ENCODE data around the gene COLEC12.
"Not testable (repeated sequence)": the region's sequence is repeated elsewhere in the genome, so short reads cannot be mapped to it uniquely, and the experiment has no call there.

COLEC12 gene

DNA sequence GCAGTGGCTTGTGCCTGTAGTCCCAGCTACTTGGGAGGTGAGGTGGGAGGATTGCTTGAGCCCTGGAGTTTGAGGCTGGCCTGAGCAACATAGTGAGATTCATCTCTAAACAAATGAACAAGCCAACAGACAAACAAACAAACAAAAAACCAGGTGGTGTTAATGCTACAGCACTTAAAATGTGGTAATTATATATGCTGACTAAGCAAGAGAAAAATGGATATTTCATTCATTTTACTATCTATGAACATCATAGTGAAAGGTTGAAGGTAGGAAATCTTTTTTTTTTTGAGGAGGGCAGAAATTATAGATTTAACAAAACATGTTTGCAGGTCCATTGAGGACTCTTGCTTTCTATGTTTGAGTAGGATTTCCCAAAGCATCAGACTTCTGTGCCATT is 190.5 kb downstream of the COLEC12 start:
- DNase-seq: no peak

DNA sequence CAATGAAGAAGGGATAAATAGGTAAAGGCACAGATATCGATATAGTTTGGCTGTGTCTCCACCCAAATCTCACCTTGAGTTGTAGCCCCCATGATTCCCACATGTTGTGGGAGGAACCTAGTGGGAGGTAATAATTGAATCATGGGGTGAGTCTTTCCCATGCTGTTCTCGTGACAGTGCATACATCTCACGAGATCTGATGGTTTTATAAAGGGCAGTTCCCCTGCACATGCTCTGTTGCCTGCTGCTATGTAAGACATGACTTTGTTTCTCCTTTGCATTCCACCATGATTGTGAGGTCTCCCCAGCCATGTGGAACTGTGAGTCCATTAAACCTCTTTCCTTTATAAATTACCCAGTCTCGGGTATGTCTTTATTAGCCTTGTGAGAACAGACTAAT is 192.4 kb downstream of the COLEC12 start:
- DNase-seq: not testable (repeated sequence)

DNA sequence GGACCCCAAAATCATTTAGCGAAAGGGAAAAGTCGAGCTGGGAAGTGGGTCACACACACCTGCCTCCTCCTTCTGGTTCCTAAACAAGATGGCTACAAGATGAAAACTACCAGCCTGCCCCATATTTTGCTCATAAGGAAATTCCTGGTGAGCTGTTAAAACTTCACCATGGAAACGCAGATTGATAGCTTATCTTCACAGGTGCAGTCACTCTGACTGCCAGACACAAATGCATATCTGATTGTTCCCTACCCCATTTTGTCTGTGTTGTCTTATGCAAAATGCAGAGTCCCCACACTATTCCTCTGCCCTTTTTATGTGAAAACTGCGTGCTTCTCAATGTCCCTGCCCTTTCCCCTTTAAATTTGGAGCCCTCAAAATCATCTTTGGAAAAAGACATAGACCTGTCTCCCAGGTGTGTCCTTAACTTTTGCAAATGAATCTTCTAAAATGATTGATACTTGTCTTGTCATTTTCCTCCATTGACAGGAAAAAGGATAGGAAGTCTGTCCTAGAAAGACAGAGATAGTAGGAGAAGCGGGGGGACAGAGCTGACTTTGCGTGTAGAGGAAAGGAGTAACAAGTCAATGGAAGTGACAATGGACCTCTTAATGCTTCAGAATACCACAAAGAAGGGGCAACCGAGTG is 193.8 kb downstream of the COLEC12 start:
- DNase-seq: no peak

DNA sequence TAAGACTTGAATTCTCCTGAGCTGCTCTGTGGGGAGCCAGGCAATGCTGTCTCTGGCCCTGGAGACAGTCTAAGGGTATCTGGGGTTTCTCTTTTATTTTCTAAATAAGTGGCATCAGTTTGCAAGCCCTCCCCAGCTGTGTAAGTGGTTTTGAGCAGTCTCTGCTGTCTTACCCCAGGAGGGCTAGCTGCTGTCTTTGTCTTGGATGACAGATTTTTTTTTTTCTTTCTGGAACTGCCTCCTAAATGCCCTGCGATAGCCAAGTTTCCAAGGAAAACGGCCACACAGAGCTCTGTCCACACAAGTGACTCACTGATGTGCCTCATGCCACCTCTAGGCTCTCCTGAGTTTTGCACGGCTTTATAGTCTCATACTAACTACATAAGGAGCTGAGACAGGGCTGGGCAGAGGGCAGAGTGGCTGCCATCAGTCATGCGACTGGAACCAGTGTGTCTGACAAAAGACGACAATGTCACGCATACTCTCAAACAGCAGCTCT is 195.4 kb downstream of the COLEC12 start:
- no peak for DNase-seq

DNA sequence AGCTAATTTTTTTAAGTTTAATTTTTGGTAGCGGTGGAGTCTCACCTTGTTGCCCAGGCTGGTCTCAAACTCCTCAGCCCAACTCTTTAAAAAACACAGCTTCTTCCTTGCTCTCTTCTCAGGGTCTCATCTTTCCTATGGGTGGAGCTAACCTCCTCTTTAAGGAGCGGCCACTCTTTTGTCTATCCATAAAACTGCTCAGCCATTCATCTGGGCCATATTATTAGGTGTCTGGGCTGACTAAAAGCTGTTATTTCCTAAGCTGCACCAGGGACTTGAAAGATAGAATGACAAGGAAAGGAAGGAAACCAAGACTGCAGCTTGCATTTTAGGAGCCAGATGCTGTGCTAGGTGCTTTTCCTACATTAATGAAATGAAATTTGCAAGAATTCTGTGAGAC is 196.9 kb downstream of the COLEC12 start:
- DNase-seq: no peak

DNA sequence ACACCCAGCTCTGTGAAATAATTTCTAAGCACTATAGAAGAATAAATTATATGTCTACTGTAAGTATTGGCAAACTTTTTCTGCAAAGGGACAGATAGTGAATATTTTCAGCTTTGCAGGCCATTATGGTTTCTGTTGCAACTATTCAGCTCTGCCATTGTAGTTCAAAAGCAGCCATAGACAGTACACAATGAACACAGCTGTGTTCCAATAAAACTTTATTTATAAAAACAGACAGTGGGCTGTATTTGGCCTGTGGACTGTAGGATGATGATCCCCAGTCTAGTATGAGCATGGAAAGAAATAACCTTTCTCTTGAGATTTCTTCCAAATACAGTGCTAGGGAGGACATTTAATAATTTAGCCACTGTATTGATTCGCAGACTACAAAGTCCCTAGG is 197.5 kb downstream of the COLEC12 start:
- no peak for DNase-seq

DNA sequence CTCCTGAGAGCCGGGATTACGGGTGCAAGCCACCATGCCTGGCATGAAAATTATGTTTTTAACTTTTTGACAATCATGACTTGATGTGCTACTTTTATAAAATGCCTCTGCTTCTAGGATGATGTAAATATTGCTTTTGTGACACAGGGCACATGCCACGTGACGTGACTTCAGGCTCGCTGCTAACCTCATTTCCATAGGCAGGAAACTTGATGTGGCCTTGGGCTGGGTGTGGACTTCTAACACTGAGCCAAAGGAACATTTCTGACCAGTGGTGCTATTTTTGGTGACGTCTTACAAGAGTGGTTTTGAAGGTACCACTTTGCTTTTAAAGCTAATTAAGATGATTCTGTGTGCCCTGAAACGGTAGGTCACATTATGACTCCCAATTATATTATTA is 198.4 kb downstream of the COLEC12 start:
- DNase-seq: no peak

DNA sequence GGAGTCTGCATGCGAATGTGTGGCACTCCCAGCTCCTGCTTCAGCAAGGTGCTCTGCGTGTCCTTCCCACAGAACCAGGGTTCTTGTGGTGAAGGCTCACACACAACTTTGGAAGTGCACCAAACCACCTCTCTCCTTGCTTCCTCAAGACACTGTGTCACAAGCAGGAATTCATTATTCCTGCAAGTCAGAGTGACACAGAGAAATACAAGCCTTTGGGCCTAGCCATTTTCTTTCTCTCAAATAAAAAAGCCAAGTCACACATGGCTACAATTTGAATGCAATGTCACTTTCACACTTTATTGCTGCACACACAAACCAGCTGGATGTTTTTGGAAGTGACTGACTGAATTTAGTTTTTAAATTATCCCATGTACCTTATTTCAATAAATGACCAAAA is 202.6 kb downstream of the COLEC12 start:
- no peak for DNase-seq

DNA sequence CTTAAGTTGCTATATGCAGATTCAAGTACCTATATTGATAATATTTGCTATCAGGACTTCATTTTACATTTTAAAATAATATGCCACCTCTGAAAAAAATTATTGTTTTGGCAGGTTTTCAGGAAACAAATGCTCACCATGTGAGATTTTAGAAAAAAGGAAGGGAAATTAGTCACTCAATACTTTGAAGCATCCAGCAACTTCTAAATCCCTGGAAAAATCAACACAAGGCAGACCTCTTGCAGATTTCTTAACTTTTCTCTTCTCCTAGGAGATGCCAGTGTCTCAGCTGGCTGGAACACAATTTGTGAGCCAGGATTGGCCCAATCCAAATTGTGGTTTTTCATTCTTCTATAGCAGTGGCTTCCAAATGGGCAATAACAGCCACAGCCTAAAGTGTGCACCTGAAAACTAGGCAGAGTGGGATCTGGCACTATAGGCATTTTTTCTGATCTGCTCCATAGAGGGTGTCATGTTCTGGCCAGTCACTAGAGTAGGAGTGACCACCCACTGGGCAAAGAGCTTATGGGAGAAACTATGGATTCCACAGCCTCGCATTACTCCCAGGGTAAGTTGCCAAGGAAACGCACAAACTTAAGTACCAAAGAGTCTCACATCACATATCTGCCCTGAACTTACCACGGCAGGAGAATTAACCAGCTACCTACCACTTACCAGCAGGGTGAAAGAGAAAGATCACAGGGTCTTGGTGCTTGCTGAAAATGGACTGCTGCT is 204.6 kb downstream of the COLEC12 start:
- no peak for DNase-seq

DNA sequence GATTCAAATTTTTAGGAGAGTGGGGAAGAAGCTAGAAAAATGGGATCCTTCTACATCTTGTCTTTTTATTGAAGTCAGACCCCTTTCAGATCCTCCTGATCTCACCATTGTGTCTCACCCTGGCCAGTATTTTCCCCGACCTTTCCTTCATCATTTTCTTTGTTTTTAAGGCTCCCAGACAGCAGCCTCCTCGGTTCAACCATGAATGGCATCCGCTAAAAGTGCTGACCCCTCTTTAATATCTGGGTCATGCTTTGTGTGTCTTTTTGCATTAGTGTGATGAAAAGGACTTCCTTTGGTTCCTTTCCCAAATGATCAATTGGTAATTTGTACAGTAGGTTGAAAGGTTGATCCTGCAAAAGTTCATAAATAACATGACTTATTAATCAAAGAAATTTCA is 205.9 kb downstream of the COLEC12 start:
- DNase-seq: no peak

DNA sequence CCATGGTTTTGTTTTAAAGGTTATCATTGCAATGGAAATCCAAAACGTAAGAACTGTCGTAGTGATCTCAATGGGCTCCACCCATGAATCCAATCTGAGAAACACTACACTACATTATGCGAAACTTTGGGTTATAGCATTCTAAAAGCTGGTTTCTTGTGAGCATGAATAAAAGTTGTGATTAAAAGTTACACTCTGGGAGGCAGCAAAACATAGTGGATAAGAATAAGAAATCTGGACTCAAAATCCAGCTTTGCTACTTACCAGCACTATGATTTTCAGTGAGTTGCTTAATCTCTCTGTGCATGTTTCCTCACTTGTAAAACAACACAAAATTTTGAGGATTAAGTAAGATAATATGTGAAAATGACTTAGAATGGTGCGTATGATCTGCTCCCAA is 207.0 kb downstream of the COLEC12 start:
- no peak for DNase-seq

DNA sequence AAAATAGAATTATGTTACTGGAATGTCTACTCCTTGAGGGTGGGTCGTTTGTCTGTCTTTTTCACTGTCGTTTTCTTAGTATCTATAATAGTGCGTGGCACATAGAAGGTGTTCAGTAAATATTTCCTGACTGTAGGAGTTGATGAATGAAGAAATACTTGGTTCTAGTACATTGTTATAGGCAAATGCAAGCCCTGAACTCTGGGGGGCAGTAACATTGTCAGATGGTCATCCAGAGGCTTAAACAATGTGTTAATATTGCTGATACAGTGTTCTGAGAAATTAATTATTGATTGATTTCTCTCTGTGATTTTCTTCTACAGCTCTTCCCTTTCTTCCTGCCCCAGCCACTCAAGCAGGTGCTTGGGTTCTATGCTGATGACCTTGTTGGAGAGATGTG is 208.2 kb downstream of the COLEC12 start:
- no peak for DNase-seq

DNA sequence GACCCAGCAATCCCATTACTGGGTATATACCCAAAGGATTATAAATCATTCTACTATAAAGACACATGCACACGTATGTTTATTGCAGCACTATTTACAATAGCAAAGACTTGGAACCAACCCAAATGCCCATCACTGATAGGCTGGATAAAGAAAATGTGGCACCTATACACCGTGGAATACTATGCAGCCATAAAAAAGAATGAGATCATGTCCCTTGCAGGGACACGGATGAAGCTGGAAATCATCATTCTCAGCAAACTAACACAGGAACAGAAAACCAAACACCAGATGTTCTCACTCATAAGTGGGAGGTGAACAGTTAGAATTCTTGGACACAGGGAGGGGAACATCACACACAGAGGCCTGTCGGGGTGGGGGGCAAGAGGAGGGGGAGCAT is 210.5 kb downstream of the COLEC12 start:
- not testable (repeated sequence) for DNase-seq

DNA sequence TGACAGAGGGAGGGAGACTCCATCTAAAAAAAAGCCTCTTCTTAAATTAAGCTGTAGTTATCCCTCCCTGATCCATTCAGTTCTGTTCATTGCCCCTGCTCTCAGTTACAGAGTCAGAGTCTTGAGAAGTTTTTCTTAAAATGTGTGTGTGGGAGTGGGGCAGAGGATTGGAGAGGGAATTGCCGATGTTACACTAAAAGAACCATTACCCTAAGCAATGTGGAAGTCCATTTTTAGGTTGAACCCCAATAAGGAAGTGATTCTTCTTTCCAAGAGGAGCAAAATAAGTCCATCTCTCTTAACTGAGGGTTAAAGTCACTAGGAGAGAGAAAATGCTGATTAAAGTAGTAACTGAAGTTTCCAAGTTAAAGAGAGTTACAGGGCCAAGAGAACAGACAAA is 211.5 kb downstream of the COLEC12 start:
- DNase-seq: no peak

DNA sequence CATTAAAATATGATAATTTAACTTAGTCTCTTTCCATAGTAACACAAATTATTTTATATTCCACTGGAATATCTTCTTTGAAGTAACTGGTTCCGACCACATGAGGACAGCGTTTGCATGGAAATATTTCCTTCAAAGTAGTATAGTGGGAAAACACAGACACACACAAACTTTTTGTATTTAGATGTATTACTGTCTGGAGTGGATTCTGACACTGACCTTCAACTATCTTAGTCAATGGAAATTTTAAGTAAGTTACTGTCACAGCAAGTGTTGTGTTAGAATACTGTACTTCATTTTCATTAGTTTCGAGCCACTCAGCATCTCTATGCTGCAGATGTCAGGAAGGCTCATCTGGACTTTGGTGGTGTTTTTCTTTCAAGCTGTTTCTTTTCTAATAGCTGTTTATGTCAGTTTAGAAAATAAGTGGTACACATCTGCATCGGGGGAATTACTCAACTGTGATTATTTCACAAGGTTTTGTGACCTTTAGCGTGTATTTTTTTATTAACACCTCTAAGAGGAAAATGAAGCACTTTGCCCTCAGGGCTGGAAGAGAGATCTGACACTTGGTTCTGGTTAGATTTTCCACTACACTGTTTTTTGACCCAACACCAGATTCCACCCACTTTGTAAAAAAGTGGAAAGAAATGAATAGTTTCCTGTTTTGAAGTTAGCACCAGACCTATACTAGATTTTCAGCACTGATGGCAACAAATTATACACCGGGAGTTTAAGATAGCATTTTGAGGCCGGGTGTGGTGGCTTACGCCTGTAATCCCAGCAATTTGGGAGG is 213.8 kb downstream of the COLEC12 start:
- no peak for DNase-seq

DNA sequence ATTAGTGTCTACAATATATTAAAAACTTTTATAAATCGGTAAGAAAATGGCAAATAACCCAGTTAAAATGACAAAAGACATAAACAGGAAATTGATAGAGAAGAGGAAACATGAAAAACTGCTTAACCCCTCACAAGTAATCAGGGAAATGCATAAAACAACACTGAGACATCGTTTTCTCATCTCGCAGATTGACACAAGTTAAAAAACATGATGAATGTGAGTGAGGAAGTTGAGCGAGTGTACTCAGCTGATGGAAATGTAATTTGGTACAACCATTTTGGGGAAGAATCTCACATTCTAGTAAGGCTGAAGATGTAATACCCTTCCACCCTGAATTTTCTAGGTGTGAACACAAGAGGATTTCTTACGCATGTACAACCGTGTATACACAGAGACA is 214.7 kb downstream of the COLEC12 start:
- DNase-seq: no peak

DNA sequence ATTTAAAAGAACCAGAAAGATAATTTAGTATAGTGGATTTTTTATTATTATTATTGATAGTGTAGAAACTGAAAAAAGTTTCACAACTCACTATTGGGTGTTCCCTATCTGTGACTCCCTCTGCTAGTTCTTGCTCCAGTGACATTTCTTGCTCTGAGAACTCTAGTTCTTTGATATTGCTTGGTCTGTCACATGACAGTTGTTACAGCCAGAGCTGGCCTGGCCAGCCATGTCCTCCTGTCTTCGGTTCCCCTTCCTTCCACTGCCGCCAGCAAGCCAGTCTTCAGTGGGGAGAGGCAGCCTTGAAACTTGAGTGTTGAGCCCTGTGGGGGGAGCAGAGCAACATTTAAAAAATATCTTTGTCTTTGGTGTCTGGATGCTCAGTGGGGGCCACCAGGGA is 225.0 kb downstream of the COLEC12 start:
- DNase-seq: no peak

DNA sequence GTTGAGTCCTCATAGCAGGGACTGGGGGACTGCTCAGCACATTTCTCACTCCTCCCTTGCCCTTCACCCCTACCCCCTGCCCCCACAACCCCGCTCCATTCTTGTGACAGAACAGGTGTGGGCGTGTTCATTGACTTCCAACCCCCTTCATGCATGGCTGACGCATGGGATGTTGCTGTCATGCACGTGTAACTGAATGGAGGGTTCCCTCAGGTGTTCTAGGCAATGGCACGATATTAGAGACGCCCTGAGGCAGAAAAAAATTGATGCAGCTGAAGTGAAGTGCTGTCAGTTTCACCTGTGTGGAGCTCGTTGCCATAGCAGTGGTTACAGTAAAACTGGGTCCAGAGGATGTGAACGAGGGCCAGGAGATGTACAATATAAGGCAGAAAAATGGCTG is 226.2 kb downstream of the COLEC12 start:
- no peak for DNase-seq

DNA sequence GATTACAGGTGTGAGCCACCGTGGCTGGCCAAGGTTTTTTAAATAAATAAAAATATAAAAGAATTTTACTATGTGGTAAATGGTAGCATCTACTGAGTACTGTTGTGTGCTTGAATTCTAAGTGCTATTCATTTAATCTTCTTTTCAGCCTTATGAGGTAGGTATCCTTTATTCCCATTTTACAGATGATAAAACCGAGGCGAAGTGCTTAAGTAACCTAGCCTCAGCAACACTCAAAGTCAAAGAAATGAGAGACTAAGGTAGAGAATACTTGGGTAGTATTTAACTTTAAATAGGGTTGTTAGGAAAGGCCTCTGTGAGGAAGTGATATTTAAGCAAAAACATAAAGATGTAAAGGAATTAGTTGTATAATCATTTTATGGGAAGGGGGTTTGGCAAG is 227.0 kb downstream of the COLEC12 start:
- DNase-seq: no peak

DNA sequence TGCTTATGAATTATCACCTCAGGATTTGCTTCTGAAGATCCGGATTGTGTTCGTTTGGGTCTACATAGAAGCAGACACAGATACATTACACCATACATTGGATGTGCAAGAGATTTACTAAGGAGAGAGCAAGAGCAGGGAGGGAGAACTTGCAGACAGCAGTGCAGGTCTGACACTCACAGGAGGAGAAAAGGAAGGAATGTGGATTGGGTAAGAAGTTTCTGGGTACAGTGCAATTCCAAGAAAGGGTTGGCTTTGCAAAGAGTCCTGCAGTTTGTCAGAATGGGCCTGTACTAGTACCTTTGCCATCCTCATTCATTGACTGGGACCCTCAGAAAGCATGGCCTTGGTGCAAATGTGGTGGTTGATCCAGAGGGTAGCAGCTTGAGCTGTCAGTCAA is 227.9 kb downstream of the COLEC12 start:
- no peak for DNase-seq

DNA sequence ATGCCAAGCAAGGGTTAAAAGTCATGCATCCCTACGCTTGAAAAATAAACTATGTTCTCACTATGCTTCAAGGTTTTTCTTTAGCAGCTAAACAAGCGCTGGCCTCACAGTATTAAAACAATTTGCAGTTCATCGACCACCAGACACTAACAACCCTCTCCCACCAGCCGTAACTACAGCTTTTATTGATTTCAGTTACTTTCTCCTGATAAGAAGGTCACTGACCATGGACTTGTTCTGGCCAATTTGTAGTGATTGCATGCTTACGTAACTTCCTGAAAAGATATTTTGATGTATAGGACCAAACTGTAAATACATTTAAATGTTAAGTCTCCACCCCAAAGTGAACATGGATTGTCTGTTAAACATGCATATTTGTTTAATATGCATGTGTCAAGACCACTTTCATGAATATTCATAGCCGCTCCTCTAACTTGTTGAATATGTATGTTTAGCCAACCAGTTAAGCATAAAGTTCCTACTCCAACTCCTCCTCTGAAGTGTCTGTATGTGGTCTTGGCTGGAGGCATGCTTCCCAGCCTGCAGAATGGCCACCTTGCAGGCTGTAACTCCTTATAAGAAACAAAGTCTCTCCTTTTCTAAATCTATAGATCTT is 230.9 kb downstream of the COLEC12 start:
- no peak for DNase-seq

DNA sequence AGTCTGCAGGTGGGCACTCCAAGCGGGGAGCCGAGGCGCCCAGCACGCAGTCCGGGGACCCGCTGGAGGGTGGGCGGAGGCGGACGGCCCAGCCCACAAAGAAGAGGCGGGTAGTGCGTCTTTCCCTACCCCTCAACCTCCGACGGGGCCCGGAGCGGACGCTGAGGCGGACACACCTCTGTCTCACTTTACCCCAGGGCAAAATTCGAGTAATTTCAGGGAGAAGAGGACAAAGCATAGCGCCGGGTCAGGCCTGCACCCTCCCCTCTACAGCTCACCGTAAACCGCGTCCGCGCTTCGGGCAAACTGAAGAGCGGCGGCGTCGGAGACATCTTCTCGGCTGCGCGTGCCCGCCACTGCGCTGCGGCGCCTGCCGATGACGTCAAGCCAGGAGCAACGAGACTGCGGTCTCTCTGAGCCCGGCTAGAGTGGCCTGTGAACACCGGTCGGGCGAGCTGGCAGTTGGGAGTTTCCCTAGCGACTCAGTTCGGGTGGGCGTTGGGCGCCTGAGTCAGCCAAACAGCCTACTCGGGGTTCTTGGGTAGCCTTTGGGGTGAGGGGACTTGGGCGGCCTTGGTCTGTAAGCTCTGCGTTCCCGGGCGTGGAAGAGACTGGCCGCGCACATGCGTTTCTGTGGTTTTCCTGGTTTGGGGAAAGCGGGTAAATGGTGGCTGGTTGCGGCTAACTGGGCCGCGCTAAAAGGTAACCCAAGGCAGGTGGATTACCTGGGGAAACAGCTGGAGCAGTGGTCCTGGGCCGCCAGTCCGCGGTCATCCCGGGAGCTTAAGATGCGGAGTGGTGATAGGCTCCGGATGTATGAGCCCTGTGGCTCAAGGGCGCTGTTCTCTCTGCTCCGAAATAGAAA is 232.6 kb downstream of the COLEC12 start, which contains the start of gene THOC1:
Gene THOC1, minus strand, starts transcription at position 360 of the 865 bp plus-strand sequence. Its CDS starts 28 bp downstream, at position 332.
- peak; percentile 92 for DNase-seq
